HEK293 (cell line): ENCODE measurements around the gene PCDHB2.
"Not testable (repeated sequence)": the region's sequence is repeated elsewhere in the genome, so short reads cannot be mapped to it uniquely, and the experiment has no call there.

Source experiments
- CTCF ChIP-seq: fragments of 450-650 bp; formaldehyde crosslinking; IDR thresholded peaks from 2 replicates; pipeline ENCODE4 v1.5.1; 2016; ENCODE audit warnings: missing biosample characterization, missing genetic modification characterization
- SALL2 ChIP-seq: fragments of 450-650 bp; formaldehyde crosslinking; IDR thresholded peaks from 2 replicates; pipeline ENCODE4 v1.5.0; 2017; ENCODE audit warnings: missing biosample characterization, mild to moderate bottlenecking, missing genetic modification characterization, borderline replicate concordance
- ZBTB10 ChIP-seq: fragments of 450-650 bp; formaldehyde crosslinking; IDR thresholded peaks from 2 replicates; pipeline ENCODE4 v1.5.1; 2016; ENCODE audit warnings: missing biosample characterization, missing genetic modification characterization
- ZBTB17 ChIP-seq: fragments of 450-650 bp; formaldehyde crosslinking; IDR thresholded peaks from 2 replicates; pipeline ENCODE4 v1.5.1; 2016; ENCODE audit warnings: missing biosample characterization, missing genetic modification characterization
- ZNF274 ChIP-seq, 2 experiments: fragments of 200-500 bp in 1 of 2; fragments of 450-650 bp in 1 of 2; sonication (Bioruptor generic) in 1 of 2; formaldehyde crosslinking in 1 of 2; IDR thresholded peaks; 2 replicates each; pipeline versions ENCODE4 v1.5.1 to v1.6.1; 2014 to 2016; ENCODE audit warnings: borderline replicate concordance in 1 of 2, inconsistent platforms in 1 of 2, low read length in 1 of 2, missing biosample characterization in 1 of 2, missing genetic modification characterization in 1 of 2
- ZNF280D ChIP-seq: fragments of 450-650 bp; formaldehyde crosslinking; IDR thresholded peaks from 2 replicates; pipeline ENCODE4 v1.5.1; 2016; ENCODE audit warnings: missing biosample characterization, missing genetic modification characterization
- ZNF292 ChIP-seq: fragments of 450-650 bp; formaldehyde crosslinking; IDR thresholded peaks from 2 replicates; pipeline ENCODE4 v1.5.1; 2016; ENCODE audit warnings: low read depth, missing biosample characterization, missing genetic modification characterization, borderline replicate concordance
- ZNF560 ChIP-seq: fragments of 450-650 bp; formaldehyde crosslinking; IDR thresholded peaks from 2 replicates; pipeline ENCODE4 v1.5.1; 2017; ENCODE audit warnings: missing biosample characterization, missing genetic modification characterization, borderline replicate concordance
- ZSCAN30 ChIP-seq: fragments of 450-650 bp; IDR thresholded peaks from 2 replicates; pipeline ENCODE4 v1.5.1; 2018; ENCODE audit warnings: missing biosample characterization, mild to moderate bottlenecking, missing genetic modification characterization, moderate library complexity

DNA sequence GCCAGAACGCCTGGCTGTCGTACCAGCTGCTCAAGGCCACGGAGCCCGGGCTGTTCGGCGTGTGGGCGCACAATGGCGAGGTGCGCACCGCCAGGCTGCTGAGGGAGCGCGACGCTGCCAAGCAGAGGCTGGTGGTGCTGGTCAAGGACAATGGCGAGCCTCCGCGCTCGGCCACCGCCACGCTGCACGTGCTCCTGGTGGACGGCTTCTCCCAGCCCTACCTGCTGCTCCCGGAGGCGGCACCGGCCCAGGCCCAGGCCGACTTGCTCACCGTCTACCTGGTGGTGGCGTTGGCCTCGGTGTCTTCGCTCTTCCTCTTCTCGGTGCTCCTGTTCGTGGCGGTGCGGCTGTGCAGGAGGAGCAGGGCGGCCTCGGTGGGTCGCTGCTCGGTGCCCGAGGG is 2.2 kb downstream of the PCDHB2 start:
- TF ChIP-seq ZNF280D (tag by site-specific recombination); ZNF274 (IDR thresholded peaks at IDR 0.05; ENCODE audit: low read length); ZNF274 (tag by site-specific recombination; IDR thresholded peaks at IDR 0.05; ENCODE audit: borderline replicate concordance); SALL2 (tag by site-specific recombination); CTCF (tag by site-specific recombination); ZBTB10 (tag by site-specific recombination); ZSCAN30 (tag by site-specific recombination); ZNF292 (tag by site-specific recombination); ZBTB17; ZNF560 (tag by site-specific recombination): not testable (repeated sequence)
